PFSK-1 (cell line): Measurements from ENCODE around the gene OR8B12.

Experiments used
- FOXP2 ChIP-seq: optimal IDR thresholded peaks from 2 replicates; pipeline ENCODE3; 2011; ENCODE audit warnings: borderline replicate concordance, control low read depth, inconsistent platforms; ENCODE audit not compliant: insufficient read depth; ENCODE audit errors: extremely low read length, extremely low read depth
- POLR2AphosphoS5 ChIP-seq: IDR thresholded peaks from 2 replicates; pipeline ENCODE4 v1.6.1; 2012; ENCODE audit warnings: low read depth, mild to moderate bottlenecking, control low read depth, low read length, moderate library complexity
- REST ChIP-seq, 2 experiments: IDR thresholded peaks; 2 replicates each; pipeline versions ENCODE4 v1.6.1 to v1.8.0; 2011 to 2012; ENCODE audit warnings: low read depth in 2 of 2, low read length in 2 of 2, control low read depth in 1 of 2, inconsistent platforms in 1 of 2, mild to moderate bottlenecking in 1 of 2, moderate library complexity in 1 of 2; ENCODE audit not compliant: insufficient read depth in 1 of 2
- SIN3A ChIP-seq: IDR thresholded peaks from 2 replicates; pipeline ENCODE4 v1.6.1; 2012; ENCODE audit warnings: mild to moderate bottlenecking, low read length, moderate library complexity, borderline replicate concordance; ENCODE audit not compliant: insufficient read depth
- TAF1 ChIP-seq: IDR thresholded peaks from 2 replicates; pipeline ENCODE4 v1.6.1; 2012; ENCODE audit warnings: low read length, control low read depth, borderline replicate concordance; ENCODE audit not compliant: insufficient read depth

Gene OR8B12

GRCh38 chr11:124578761-124579160, 35.3 kb upstream of the OR8B12 start:
- TF ChIP-seq SIN3A: no peak

GRCh38 chr11:124577716-124578427, 34.4 kb upstream of the OR8B12 start:
- TF ChIP-seq REST (IDR thresholded peaks at IDR 0.05; ENCODE audit: insufficient read depth in 1 of 2, low read depth in 2 of 2, low read length in 2 of 2) (no peak), TAF1 (no peak), POLR2AphosphoS5 (no peak), SIN3A (no peak), FOXP2 (no peak)

DNA sequence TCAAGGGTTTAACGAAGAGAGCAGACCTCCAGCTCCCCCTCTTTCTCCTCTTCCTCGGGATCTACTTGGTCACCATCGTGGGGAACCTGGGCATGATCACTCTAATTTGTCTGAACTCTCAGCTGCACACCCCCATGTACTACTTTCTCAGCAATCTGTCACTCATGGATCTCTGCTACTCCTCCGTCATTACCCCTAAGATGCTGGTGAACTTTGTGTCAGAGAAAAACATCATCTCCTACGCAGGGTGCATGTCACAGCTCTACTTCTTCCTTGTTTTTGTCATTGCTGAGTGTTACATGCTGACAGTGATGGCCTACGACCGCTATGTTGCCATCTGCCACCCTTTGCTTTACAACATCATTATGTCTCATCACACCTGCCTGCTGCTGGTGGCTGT, 26.7 kb upstream of the OR8B12 start:
- TF ChIP-seq TAF1 (no peak), POLR2AphosphoS5 (no peak), FOXP2 (no peak), REST (IDR thresholded peaks at IDR 0.05; ENCODE audit: insufficient read depth in 1 of 2, low read depth in 2 of 2, low read length in 2 of 2) (no peak), SIN3A (no peak)

GRCh38 chr11:124569697-124570096, 26.2 kb upstream of the OR8B12 start, which contains the start of gene OR8A1:
Gene OR8A1 (plus strand): TSS chr11:124569997. CDS start chr11:124570120, 123 bp downstream.
- no peak for TF ChIP-seq FOXP2
- no peak for TF ChIP-seq POLR2AphosphoS5
- TF ChIP-seq TAF1: no peak
- TF ChIP-seq SIN3A: no peak
- TF ChIP-seq REST (IDR thresholded peaks at IDR 0.05; ENCODE audit: insufficient read depth in 1 of 2, low read depth in 2 of 2, low read length in 2 of 2): no peak

DNA sequence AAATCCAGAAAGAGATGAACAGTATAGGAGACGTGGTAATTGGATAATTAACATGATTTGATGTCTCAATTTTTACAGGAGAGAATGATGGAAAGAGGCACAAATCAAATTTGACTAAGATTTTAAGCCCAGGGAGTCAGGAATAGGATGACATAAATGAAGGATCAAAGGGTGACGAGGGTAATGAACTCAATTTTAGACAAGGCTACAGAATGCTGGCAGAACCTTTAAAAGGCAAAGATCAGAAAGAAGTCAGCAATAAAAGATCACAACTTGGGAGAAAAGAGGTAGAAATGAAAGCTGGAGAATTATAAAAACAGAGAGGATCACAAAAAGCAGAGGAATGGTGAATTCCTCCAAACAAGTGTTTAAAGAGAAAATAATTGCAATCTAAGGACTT, 13.4 kb upstream of the OR8B12 start:
- no peak for TF ChIP-seq FOXP2
- TF ChIP-seq SIN3A: no peak
- TF ChIP-seq REST (IDR thresholded peaks at IDR 0.05; ENCODE audit: insufficient read depth in 1 of 2, low read depth in 2 of 2, low read length in 2 of 2): no peak
- TF ChIP-seq TAF1: no peak
- TF ChIP-seq POLR2AphosphoS5: no peak
